ENCODE measurements around the gene TMEM203.

GRCh38 chr9:137199411-137200121, 5.9 kb downstream of the TMEM203 start:
- no peak for TF ChIP-seq RAD21 (IDR thresholded peaks at IDR 0.05)
- no peak for TF ChIP-seq CTCF (IDR thresholded peaks at IDR 0.05; ENCODE audit: low read depth, low read length, missing input control)
- no peak for TF ChIP-seq ZBTB33 (IDR thresholded peaks at IDR 0.05)
- no peak for TF ChIP-seq SP1 (IDR thresholded peaks at IDR 0.05)
- no peak for TF ChIP-seq GABPA (IDR thresholded peaks at IDR 0.05 in 1 of 2, conservative IDR thresholded peaks at IDR 0.05 in 1 of 2)
- no peak for TF ChIP-seq ATF3 (IDR thresholded peaks at IDR 0.05)
- TF ChIP-seq MAX (IDR thresholded peaks at IDR 0.05) = no peak
